H7 (cell line): ENCODE results near the gene GGA2. TPM values are rescaled to one million over a fixed set of nuclear protein-coding genes. Genes with fewer than 3 reads are reported as not detected.

ENCODE experiments used
- total RNA-seq: library from RNA; depleted of rRNA; stranded (reverse); fragments of >200 nt; shearing (Covaris generic); gene quantifications from 2 replicates; pipeline ENCODE4 v1.2.3, GENCODE V29; 2014; rRNA removed

GGA2 gene
- total RNA-seq, 1 experiment from 2014 or later, result 23.2 TPM

Other genes starting within 250 kb of the GGA2 start
- gene SCNN1B, start 208.2 kb downstream of the GGA2 start, total RNA-seq, result 1.5 and 1.6 TPM in 2 replicates
- gene COG7, start 57.3 kb downstream of the GGA2 start, total RNA-seq, result 17.1 and 26.4 TPM in 2 replicates
- 101 and 105 TPM in 2 replicates for gene EARS2, start 46.9 kb upstream of the GGA2 start, total RNA-seq
- 68.2 and 72.9 TPM in 2 replicates for gene UBFD1, start 47.2 kb upstream of the GGA2 start, total RNA-seq
- gene NDUFAB1, start 85.8 kb upstream of the GGA2 start, total RNA-seq, result 304 and 426 TPM in 2 replicates
- gene PALB2, start 130.8 kb upstream of the GGA2 start, total RNA-seq, result 21.7 and 26.1 TPM in 2 replicates
- 35.2 and 38.2 TPM in 2 replicates for gene DCTN5, start 131.0 kb upstream of the GGA2 start, total RNA-seq
- 125 and 126 TPM in 2 replicates for gene PLK1, start 168.4 kb upstream of the GGA2 start, total RNA-seq
- gene ERN2, start 202.7 kb upstream of the GGA2 start, total RNA-seq, result 3.2 and 3.7 TPM in 2 replicates
- 1.9 and 2.1 TPM in 2 replicates for gene CHP2, start 244.5 kb upstream of the GGA2 start, total RNA-seq